MCF 10A (cell line): ENCODE measurements around the gene ZGLP1. TPM values are rescaled to one million over a fixed set of nuclear protein-coding genes. Genes with fewer than 3 reads are reported as not detected.
A peak's percentile ranks its signal among the peaks of the same experiment; 100 is the strongest.

Experiments used
- BruUV-seq: library from RNA; stranded (reverse); fragments of 400-500 nt; replicated peaks from 2 replicates; lab custom pipeline; 2021; lab: Mats Ljungman, UMichigan
- CTCF ChIA-PET: fragments of 300-600 bp; sonication (Branson Sonifier 250); formaldehyde crosslinking; extraction: SDS; loops from one replicate; lab custom pipeline; 2021; ENCODE audit warnings: antibody characterized with exemption, inconsistent platforms; lab: Yijun Ruan, JAX
- POLR2A ChIA-PET: fragments of 300-600, 350-650 bp; sonication (Branson Sonifier 250); formaldehyde crosslinking; extraction: SDS; loops from one replicate; lab custom pipeline; 2020; ENCODE audit warnings: antibody characterized with exemption, inconsistent platforms; lab: Yijun Ruan, JAX
- DNase-seq: peaks from one replicate; pipeline ENCODE4 v3.0.0-alpha.2; 2018; ENCODE audit not compliant: unreplicated experiment
- H3K27ac Mint-ChIP-seq: one replicate; pipeline ENCODE4 v1.8.0; 2022; ENCODE audit warnings: mild to moderate bottlenecking, low read depth, mixed read lengths; ENCODE audit not compliant: unreplicated experiment
- H3K27me3 Mint-ChIP-seq: one replicate; pipeline ENCODE4 v1.8.0; 2022; ENCODE audit warnings: mixed read lengths; ENCODE audit not compliant: insufficient read depth, unreplicated experiment
- H3K36me3 Mint-ChIP-seq: one replicate; pipeline ENCODE4 v1.8.0; 2022; ENCODE audit warnings: mild to moderate bottlenecking, moderate library complexity, mixed read lengths; ENCODE audit not compliant: insufficient read depth, unreplicated experiment
- H3K4me1 Mint-ChIP-seq: one replicate; pipeline ENCODE4 v1.8.0; 2022; ENCODE audit warnings: mixed read lengths; ENCODE audit not compliant: insufficient read depth, unreplicated experiment
- H3K4me3 Mint-ChIP-seq: one replicate; pipeline ENCODE4 v1.8.0; 2022; ENCODE audit warnings: mild to moderate bottlenecking, moderate library complexity, mixed read lengths; ENCODE audit not compliant: unreplicated experiment
- H3K9me3 Mint-ChIP-seq: one replicate; pipeline ENCODE4 v1.8.0; 2022; ENCODE audit warnings: mixed read lengths; ENCODE audit not compliant: unreplicated experiment
- CTCF ChIP-seq: fragments of 200-600 bp; IDR thresholded peaks from one replicate; pipeline ENCODE4 v1.8.0; 2022; ENCODE audit warnings: antibody characterized with exemption, mild to moderate bottlenecking; ENCODE audit not compliant: unreplicated experiment
- intact Hi-C: fragments of 100-400 bp; cut with micrococcal nuclease; formaldehyde crosslinking; loops from 2 replicates; pipeline ENCODE4 v1.14.1; 2022
- total RNA-seq: library from RNA; stranded (reverse); gene quantifications from 2 replicates; pipeline ENCODE4 v1.2.3, GENCODE V29; 2022

ZGLP1 gene
- total RNA-seq, 1 experiment from 2014 or later: 3.8 TPM

GRCh38 chr19:10318807-10319682, 9.4 kb upstream of the ZGLP1 start:
- no TSS peak for BruUV-seq
- no peak for DNase-seq
- ChIA-PET POLR2A (interaction anchor here (0.9 to 1.3 kb wide), 3 partner anchors 14 to 27 kb away, joined by 3 to 5 read pairs (median 4); partner anchors contain the start of gene RAVER1), CTCF (no interaction called here)
- Mint-ChIP-seq H3K27ac (no peak overlapping the region), H3K27me3 (no peaks in the 10 kb centered on the region), H3K36me3 (peaks cover 64% of the 10 kb centered on the region), H3K4me3 (no peak overlapping the region), H3K4me1 (peaks cover 18% of the 10 kb centered on the region), H3K9me3 (no peaks in the 10 kb centered on the region)
- intact Hi-C loops: no loop called here
- TF ChIP-seq CTCF: no peak

- DNase-seq: no peak
- Mint-ChIP-seq H3K36me3 (peaks cover 59% of the 10 kb centered on the region), H3K9me3 (no peaks in the 10 kb centered on the region), H3K4me1 (peaks cover 18% of the 10 kb centered on the region), H3K4me3 (no peak overlapping the region), H3K27me3 (no peaks in the 10 kb centered on the region), H3K27ac (no peak overlapping the region)
- intact Hi-C loops: no loop called here
- TF ChIP-seq CTCF: no peak
- CTCF ChIA-PET: interaction anchor here (1.1 to 1.2 kb wide), 2 partner anchors 70 to 71 kb away, joined by 3 to 4 read pairs; no protein-coding TSS in a partner anchor
- no TSS peak for BruUV-seq
- POLR2A ChIA-PET: interaction anchor here (0.9 to 1.3 kb wide), 3 partner anchors 15 to 26 kb away, joined by 3 to 5 read pairs (median 4); partner anchors contain the start of gene RAVER1
Measured at GRCh38 chr19:10317857-10318462, 8.3 kb upstream of the ZGLP1 start.

- Mint-ChIP-seq H3K27me3 (no peaks in the 10 kb centered on the region), H3K9me3 (no peaks in the 10 kb centered on the region), H3K27ac (peak overlapping the region; percentile 90), H3K4me1 (peaks cover 18% of the 10 kb centered on the region), H3K36me3 (peaks cover 62% of the 10 kb centered on the region), H3K4me3 (no peak overlapping the region)
- POLR2A ChIA-PET: interaction anchor here (0.9 kb wide), 1 partner anchor 17 kb away, joined by 5 read pairs; no protein-coding TSS in a partner anchor
- CTCF ChIA-PET: interaction anchor here (1.1 to 1.2 kb wide), 2 partner anchors 70 to 71 kb away, joined by 3 to 4 read pairs; no protein-coding TSS in a partner anchor
- BruUV-seq: no TSS peak
- no peak for TF ChIP-seq CTCF
- no peak for DNase-seq
- intact Hi-C loops: no loop called here
Measured at GRCh38 chr19:10317045-10317856, 7.6 kb upstream of the ZGLP1 start.
